Measurements from ENCODE around the gene EIF2D. TPM values are rescaled to one million over a fixed set of nuclear protein-coding genes. Genes with fewer than 3 reads are reported as not detected.

The EIF2D gene
- total RNA-seq, 1 donor from 2014 or later: 47.0 TPM

GRCh38 chr1:206657751-206658150, 45.5 kb upstream of the EIF2D start:
- ATAC-seq (no peak), DNase-seq (no peak)
- H3K27ac ChIP-seq: no peak overlapping the region
- TF ChIP-seq CTCF (IDR thresholded peaks at IDR 0.05): no peak
- no peaks in the 10 kb centered on the region for H3K9me3 ChIP-seq
- no peaks in the 10 kb centered on the region for H3K27me3 ChIP-seq (ENCODE audit: low read depth)
- H3K4me1 ChIP-seq: peaks cover 18% of the 10 kb centered on the region
- H3K4me3 ChIP-seq: no peak overlapping the region
- no peaks in the 10 kb centered on the region for H3K36me3 ChIP-seq
- intact Hi-C loops (cut with DNase I): no loop called here

- H3K4me1 ChIP-seq: peaks cover 15% of the 10 kb centered on the region
- ATAC-seq (no peak), DNase-seq (no peak)
- no peak for TF ChIP-seq CTCF (IDR thresholded peaks at IDR 0.05)
- intact Hi-C loops (cut with DNase I): no loop called here
- no peaks in the 10 kb centered on the region for H3K9me3 ChIP-seq
- no peak overlapping the region for H3K27ac ChIP-seq
- H3K27me3 ChIP-seq (ENCODE audit: low read depth): no peaks in the 10 kb centered on the region
- no peak overlapping the region for H3K4me3 ChIP-seq
- H3K36me3 ChIP-seq: no peaks in the 10 kb centered on the region
These were observed 44.7 kb upstream of the EIF2D start for GRCh38 chr1:206656936-206657335.

GRCh38 chr1:206655471-206655882, 43.2 kb upstream of the EIF2D start:
- Histone ChIP-seq H3K4me3 (no peak overlapping the region), H3K36me3 (no peaks in the 10 kb centered on the region), H3K4me1 (peaks cover 15% of the 10 kb centered on the region), H3K9me3 (no peaks in the 10 kb centered on the region), H3K27me3 (ENCODE audit: low read depth) (no peaks in the 10 kb centered on the region), H3K27ac (no peak overlapping the region)
- no peak for DNase-seq
- intact Hi-C loops (cut with DNase I): no loop called here
- TF ChIP-seq CTCF (IDR thresholded peaks at IDR 0.05): no peak
- ATAC-seq: peak in 1 of 2 donors; percentile 39

GRCh38 chr1:206654828-206655227, 42.6 kb upstream of the EIF2D start:
- H3K27me3 ChIP-seq (ENCODE audit: low read depth): no peaks in the 10 kb centered on the region
- H3K36me3 ChIP-seq: no peaks in the 10 kb centered on the region
- peaks cover 15% of the 10 kb centered on the region for H3K4me1 ChIP-seq
- DNase-seq: no peak
- ATAC-seq: no peak
- no peak overlapping the region for H3K27ac ChIP-seq
- H3K4me3 ChIP-seq: no peak overlapping the region
- no peaks in the 10 kb centered on the region for H3K9me3 ChIP-seq
- intact Hi-C loops (cut with DNase I): no loop called here
- no peak for TF ChIP-seq CTCF (IDR thresholded peaks at IDR 0.05)

GRCh38 chr1:206653715-206654459, 41.6 kb upstream of the EIF2D start:
- DNase-seq: no peak
- Histone ChIP-seq H3K4me1 (peaks cover 12% of the 10 kb centered on the region), H3K36me3 (no peaks in the 10 kb centered on the region), H3K27me3 (ENCODE audit: low read depth) (no peaks in the 10 kb centered on the region), H3K4me3 (no peak overlapping the region), H3K27ac (no peak overlapping the region), H3K9me3 (no peaks in the 10 kb centered on the region)
- no peak for ATAC-seq
- intact Hi-C loops (cut with DNase I): no loop called here
- no peak for TF ChIP-seq CTCF (IDR thresholded peaks at IDR 0.05)
